HEK293 (cell line): ENCODE data around the gene TMPRSS5.

Experiments used
- CTCF ChIA-PET: fragments of 350-600 bp; formaldehyde crosslinking; extraction: SDS; loops from one replicate; lab custom pipeline; 2021; ENCODE audit warnings: antibody characterized with exemption; lab: Yijun Ruan, JAX
- POLR2A ChIA-PET: fragments of 300-600 bp; formaldehyde crosslinking; extraction: SDS; loops from one replicate; lab custom pipeline; 2020; ENCODE audit warnings: antibody characterized with exemption, inconsistent platforms; lab: Yijun Ruan, JAX
- H3K27ac ChIP-seq: fragments of 200-500 bp; sonication (Bioruptor generic); 2 replicates; pipeline ENCODE4 v1.5.1; 2014; ENCODE audit warnings: low read depth, low read length, control low read depth, inconsistent platforms; ENCODE audit errors: extremely low read depth
- H3K36me3 ChIP-seq, 2 experiments: fragments of 200-500 bp in 1 of 2; sonication (Bioruptor generic) in 1 of 2; 1 replicate in 1 of 2; 2 replicates in 1 of 2; pipeline ENCODE4 v1.5.1; 2014 to 2017; ENCODE audit warnings: inconsistent platforms in 2 of 2, low read length in 2 of 2; ENCODE audit not compliant: control insufficient read depth in 2 of 2, insufficient read depth in 1 of 2
- H3K4me1 ChIP-seq: fragments of 200-500 bp; sonication (Bioruptor generic); 2 replicates; pipeline ENCODE4 v1.5.1; 2014; ENCODE audit warnings: mild to moderate bottlenecking, low read length, inconsistent platforms; ENCODE audit not compliant: control insufficient read depth, insufficient read depth
- H3K4me3 ChIP-seq: 2 replicates; pipeline ENCODE4 v1.5.1; 2011; ENCODE audit warnings: low read depth, mild to moderate bottlenecking, control low read depth, low read length, moderate library complexity
- H3K9me3 ChIP-seq: fragments of 200-500 bp; sonication (Bioruptor generic); 2 replicates; pipeline ENCODE4 v1.5.1; 2014; ENCODE audit warnings: low read depth, low read length, inconsistent platforms; ENCODE audit not compliant: control insufficient read depth, insufficient read depth
- EGR2 ChIP-seq: fragments of 450-650 bp; formaldehyde crosslinking; IDR thresholded peaks from 2 replicates; pipeline ENCODE4 v1.5.1; 2016; ENCODE audit warnings: low read depth, missing biosample characterization, missing genetic modification characterization
- FEZF1 ChIP-seq: fragments of 450-650 bp; formaldehyde crosslinking; IDR thresholded peaks from 2 replicates; pipeline ENCODE4 v1.5.1; 2016; ENCODE audit warnings: missing biosample characterization, missing genetic modification characterization
- KLF9 ChIP-seq: fragments of 450-650 bp; formaldehyde crosslinking; IDR thresholded peaks from 2 replicates; pipeline ENCODE4 v1.5.1; 2016; ENCODE audit warnings: missing biosample characterization, missing genetic modification characterization, low read depth
- OVOL3 ChIP-seq: fragments of 450-650 bp; formaldehyde crosslinking; IDR thresholded peaks from 2 replicates; pipeline ENCODE4 v1.5.1; 2016; ENCODE audit warnings: missing biosample characterization, missing genetic modification characterization
- SCRT2 ChIP-seq: fragments of 450-650 bp; formaldehyde crosslinking; IDR thresholded peaks from 2 replicates; pipeline ENCODE4 v1.5.1; 2016; ENCODE audit warnings: missing biosample characterization, missing genetic modification characterization
- ZBTB17 ChIP-seq: fragments of 450-650 bp; formaldehyde crosslinking; IDR thresholded peaks from 2 replicates; pipeline ENCODE4 v1.5.1; 2016; ENCODE audit warnings: missing biosample characterization, missing genetic modification characterization
- ZIC2 ChIP-seq: fragments of 450-650 bp; formaldehyde crosslinking; IDR thresholded peaks from 2 replicates; pipeline ENCODE4 v1.5.1; 2016; ENCODE audit warnings: missing biosample characterization, missing genetic modification characterization
- ZNF133 ChIP-seq: fragments of 450-650 bp; formaldehyde crosslinking; IDR thresholded peaks from 2 replicates; pipeline ENCODE4 v1.5.1; 2016; ENCODE audit warnings: missing biosample characterization, missing genetic modification characterization
- ZNF184 ChIP-seq: fragments of 450-650 bp; IDR thresholded peaks from 2 replicates; pipeline ENCODE4 v1.5.1; 2018; ENCODE audit warnings: missing biosample characterization, mild to moderate bottlenecking, missing genetic modification characterization
- ZNF670 ChIP-seq: fragments of 450-650 bp; formaldehyde crosslinking; IDR thresholded peaks from 2 replicates; pipeline ENCODE4 v1.5.1; 2016; ENCODE audit warnings: missing biosample characterization, missing genetic modification characterization, low read depth
- ZNF701 ChIP-seq: fragments of 450-650 bp; formaldehyde crosslinking; IDR thresholded peaks from 2 replicates; pipeline ENCODE4 v1.5.1; 2016; ENCODE audit warnings: missing biosample characterization, missing genetic modification characterization
- ZNF747 ChIP-seq: fragments of 450-650 bp; formaldehyde crosslinking; IDR thresholded peaks from 2 replicates; pipeline ENCODE4 v1.5.1; 2016; ENCODE audit warnings: missing biosample characterization, missing genetic modification characterization
- ZNF768 ChIP-seq: fragments of 450-650 bp; formaldehyde crosslinking; IDR thresholded peaks from 2 replicates; pipeline ENCODE4 v1.5.1; 2018; ENCODE audit warnings: missing biosample characterization, mild to moderate bottlenecking, missing genetic modification characterization
- ZNF837 ChIP-seq: fragments of 450-650 bp; formaldehyde crosslinking; IDR thresholded peaks from 2 replicates; pipeline ENCODE4 v1.5.1; 2016; ENCODE audit warnings: missing biosample characterization, missing genetic modification characterization
- ZNF843 ChIP-seq: fragments of 450-650 bp; formaldehyde crosslinking; IDR thresholded peaks from 2 replicates; pipeline ENCODE4 v1.5.1; 2016; ENCODE audit warnings: missing biosample characterization, missing genetic modification characterization
- TF ChIP-seq, protein P1 (sequence below): fragments of 450-650 bp; formaldehyde crosslinking; conservative IDR thresholded peaks from 2 replicates; pipeline ENCODE4 v1.5.1; 2016; ENCODE audit warnings: low read depth, missing biosample characterization, missing genetic modification characterization
- TF ChIP-seq, protein P2 (sequence below): fragments of 450-650 bp; formaldehyde crosslinking; IDR thresholded peaks from 2 replicates; pipeline ENCODE4 v1.5.1; 2016; ENCODE audit warnings: missing biosample characterization, missing genetic modification characterization, borderline replicate concordance
- TF ChIP-seq, protein P3 (sequence below): fragments of 450-650 bp; formaldehyde crosslinking; IDR thresholded peaks from 2 replicates; pipeline ENCODE4 v1.5.1; 2016; ENCODE audit warnings: missing biosample characterization, missing genetic modification characterization
- TF ChIP-seq, protein P4 (sequence below): fragments of 450-650 bp; formaldehyde crosslinking; IDR thresholded peaks from 2 replicates; pipeline ENCODE4 v1.5.1; 2016; ENCODE audit warnings: missing biosample characterization, missing genetic modification characterization

The TMPRSS5 gene

DNA sequence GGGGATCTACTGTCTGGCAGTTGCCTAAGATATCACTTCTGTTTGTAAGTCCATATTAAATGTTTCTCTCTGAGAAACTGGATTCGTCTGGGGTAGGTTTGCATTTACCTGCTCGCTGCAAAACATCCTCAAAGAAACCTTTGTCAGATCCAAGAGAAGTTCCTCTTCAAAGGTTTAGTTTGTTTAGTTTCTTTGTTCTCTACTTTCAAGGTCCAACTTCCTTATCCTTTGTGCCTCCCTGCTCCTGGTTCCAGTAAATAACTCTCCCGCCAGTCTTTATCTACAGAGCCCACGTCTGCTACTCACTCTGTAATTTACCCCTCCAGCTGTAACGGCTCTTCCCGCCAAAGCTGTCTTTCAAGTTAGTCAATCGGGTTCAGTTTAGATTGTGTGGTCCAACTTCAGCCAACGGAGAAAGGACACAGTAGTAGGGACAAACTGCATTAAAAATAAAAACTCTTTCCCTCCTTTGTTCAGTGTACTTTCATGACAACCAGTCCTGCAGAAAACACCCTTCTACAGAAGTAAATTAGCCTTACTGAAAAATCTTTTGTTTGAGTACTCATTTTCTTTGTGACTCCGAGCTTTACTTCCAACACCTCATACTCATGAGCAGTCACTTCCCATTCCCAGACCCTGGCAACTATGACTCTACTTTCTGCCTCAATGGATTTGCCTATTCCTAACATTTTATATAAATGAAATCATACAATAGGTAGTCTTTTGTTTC lies 41.0 kb downstream of the TMPRSS5 start (continued):
- TF ChIP-seq, protein P1, sequence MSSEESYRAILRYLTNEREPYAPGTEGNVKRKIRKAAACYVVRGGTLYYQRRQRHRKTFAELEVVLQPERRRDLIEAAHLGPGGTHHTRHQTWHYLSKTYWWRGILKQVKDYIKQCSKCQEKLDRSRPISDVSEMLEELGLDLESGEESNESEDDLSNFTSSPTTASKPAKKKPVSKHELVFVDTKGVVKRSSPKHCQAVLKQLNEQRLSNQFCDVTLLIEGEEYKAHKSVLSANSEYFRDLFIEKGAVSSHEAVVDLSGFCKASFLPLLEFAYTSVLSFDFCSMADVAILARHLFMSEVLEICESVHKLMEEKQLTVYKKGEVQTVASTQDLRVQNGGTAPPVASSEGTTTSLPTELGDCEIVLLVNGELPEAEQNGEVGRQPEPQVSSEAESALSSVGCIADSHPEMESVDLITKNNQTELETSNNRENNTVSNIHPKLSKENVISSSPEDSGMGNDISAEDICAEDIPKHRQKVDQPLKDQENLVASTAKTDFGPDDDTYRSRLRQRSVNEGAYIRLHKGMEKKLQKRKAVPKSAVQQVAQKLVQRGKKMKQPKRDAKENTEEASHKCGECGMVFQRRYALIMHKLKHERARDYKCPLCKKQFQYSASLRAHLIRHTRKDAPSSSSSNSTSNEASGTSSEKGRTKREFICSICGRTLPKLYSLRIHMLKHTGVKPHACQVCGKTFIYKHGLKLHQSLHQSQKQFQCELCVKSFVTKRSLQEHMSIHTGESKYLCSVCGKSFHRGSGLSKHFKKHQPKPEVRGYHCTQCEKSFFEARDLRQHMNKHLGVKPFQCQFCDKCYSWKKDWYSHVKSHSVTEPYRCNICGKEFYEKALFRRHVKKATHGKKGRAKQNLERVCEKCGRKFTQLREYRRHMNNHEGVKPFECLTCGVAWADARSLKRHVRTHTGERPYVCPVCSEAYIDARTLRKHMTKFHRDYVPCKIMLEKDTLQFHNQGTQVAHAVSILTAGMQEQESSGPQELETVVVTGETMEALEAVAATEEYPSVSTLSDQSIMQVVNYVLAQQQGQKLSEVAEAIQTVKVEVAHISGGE (tag by site-specific recombination): no peak
- TF ChIP-seq FEZF1 (tag by site-specific recombination) (no peak), ZBTB17 (0 out of 2 replicates have a peak, but pooled peaks have one; percentile 20)
- TF ChIP-seq, protein P2, sequence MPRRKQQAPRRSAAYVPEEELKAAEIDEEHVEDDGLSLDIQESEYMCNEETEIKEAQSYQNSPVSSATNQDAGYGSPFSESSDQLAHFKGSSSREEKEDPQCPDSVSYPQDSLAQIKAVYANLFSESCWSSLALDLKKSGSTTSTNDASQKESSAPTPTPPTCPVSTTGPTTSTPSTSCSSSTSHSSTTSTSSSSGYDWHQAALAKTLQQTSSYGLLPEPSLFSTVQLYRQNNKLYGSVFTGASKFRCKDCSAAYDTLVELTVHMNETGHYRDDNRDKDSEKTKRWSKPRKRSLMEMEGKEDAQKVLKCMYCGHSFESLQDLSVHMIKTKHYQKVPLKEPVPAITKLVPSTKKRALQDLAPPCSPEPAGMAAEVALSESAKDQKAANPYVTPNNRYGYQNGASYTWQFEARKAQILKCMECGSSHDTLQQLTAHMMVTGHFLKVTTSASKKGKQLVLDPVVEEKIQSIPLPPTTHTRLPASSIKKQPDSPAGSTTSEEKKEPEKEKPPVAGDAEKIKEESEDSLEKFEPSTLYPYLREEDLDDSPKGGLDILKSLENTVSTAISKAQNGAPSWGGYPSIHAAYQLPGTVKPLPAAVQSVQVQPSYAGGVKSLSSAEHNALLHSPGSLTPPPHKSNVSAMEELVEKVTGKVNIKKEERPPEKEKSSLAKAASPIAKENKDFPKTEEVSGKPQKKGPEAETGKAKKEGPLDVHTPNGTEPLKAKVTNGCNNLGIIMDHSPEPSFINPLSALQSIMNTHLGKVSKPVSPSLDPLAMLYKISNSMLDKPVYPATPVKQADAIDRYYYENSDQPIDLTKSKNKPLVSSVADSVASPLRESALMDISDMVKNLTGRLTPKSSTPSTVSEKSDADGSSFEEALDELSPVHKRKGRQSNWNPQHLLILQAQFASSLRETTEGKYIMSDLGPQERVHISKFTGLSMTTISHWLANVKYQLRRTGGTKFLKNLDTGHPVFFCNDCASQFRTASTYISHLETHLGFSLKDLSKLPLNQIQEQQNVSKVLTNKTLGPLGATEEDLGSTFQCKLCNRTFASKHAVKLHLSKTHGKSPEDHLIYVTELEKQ: no peak

DNA sequence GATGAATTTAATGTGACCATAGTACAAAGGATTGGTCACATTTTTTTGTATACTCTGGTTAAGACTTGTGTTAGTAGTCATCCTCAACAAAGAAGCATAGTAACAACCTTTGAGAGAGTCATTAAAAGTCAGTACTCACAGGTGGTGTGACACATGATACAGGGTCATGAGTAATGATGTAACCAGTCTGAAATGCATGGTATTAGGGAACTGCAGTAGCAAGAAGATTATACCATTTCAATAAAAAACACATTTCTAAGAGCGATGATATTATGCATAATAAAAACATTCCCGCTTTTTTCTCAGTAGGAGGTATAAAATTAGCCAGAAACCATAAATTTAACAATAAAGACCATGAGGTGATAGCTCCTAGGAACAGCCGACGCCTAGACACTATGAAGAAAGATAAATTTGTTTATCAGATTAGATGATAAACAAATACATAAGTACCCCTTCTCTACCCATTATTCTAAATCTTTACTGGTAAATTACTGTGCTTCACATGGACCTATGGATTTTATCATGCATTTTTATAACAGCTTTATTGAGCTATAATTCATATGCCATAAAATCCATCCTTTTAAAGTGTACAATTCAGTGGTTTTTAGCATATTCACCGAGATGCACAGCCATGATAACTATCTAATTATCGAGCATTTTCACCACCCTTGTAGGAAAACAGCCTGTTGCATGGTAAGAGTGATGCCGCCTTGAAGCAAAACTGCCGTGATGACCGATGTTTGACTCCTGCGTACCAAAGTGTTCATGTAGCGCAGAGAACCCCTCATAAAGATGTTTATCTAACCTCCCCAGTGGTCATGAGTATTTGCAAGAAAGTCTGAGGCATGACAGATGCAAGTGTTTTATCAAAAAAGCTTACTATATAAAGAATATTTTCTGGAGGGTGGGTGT lies 41.8 kb downstream of the TMPRSS5 start:
- H3K9me3 ChIP-seq: no peaks in the 10 kb centered on the region
- no peaks in the 10 kb centered on the region for H3K36me3 ChIP-seq
- peak overlapping the region; percentile 37 for H3K27ac ChIP-seq
- H3K4me3 ChIP-seq: peak overlapping the region; percentile 7; the same call in 1 of the 2 replicates
- ChIA-PET POLR2A (interaction anchor here (0.8 kb wide), 1 partner anchor 12 kb away, joined by 3 read pairs; no protein-coding TSS in a partner anchor), CTCF (interaction anchor here (0.7 to 1.4 kb wide), 2 partner anchors 26 to 66 kb away, joined by 3 read pairs; no protein-coding TSS in a partner anchor)
- H3K4me1 ChIP-seq: no peaks in the 10 kb centered on the region; the same call in 1 of the 2 replicates
- TF ChIP-seq, protein P3, sequence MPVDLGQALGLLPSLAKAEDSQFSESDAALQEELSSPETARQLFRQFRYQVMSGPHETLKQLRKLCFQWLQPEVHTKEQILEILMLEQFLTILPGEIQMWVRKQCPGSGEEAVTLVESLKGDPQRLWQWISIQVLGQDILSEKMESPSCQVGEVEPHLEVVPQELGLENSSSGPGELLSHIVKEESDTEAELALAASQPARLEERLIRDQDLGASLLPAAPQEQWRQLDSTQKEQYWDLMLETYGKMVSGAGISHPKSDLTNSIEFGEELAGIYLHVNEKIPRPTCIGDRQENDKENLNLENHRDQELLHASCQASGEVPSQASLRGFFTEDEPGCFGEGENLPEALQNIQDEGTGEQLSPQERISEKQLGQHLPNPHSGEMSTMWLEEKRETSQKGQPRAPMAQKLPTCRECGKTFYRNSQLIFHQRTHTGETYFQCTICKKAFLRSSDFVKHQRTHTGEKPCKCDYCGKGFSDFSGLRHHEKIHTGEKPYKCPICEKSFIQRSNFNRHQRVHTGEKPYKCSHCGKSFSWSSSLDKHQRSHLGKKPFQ (tag by site-specific recombination): no peak
- TF ChIP-seq ZNF670 (no peak), ZNF184 (tag by site-specific recombination) (no peak), ZBTB17 (peak; percentile 56), KLF9 (tag by site-specific recombination) (no peak), ZNF701 (tag by site-specific recombination) (no peak), ZIC2 (0 out of 2 replicates have a peak, but pooled peaks have one; percentile 12), ZNF133 (tag by site-specific recombination) (no peak), OVOL3 (tag by site-specific recombination) (no peak), SCRT2 (peak; percentile 92), ZNF747 (tag by site-specific recombination) (no peak), ZNF768 (no peak), ZNF837 (no peak), EGR2 (no peak), ZNF843 (tag by site-specific recombination) (peak; percentile 46; the same call in 1 of the 2 replicates)
- TF ChIP-seq, protein P4, sequence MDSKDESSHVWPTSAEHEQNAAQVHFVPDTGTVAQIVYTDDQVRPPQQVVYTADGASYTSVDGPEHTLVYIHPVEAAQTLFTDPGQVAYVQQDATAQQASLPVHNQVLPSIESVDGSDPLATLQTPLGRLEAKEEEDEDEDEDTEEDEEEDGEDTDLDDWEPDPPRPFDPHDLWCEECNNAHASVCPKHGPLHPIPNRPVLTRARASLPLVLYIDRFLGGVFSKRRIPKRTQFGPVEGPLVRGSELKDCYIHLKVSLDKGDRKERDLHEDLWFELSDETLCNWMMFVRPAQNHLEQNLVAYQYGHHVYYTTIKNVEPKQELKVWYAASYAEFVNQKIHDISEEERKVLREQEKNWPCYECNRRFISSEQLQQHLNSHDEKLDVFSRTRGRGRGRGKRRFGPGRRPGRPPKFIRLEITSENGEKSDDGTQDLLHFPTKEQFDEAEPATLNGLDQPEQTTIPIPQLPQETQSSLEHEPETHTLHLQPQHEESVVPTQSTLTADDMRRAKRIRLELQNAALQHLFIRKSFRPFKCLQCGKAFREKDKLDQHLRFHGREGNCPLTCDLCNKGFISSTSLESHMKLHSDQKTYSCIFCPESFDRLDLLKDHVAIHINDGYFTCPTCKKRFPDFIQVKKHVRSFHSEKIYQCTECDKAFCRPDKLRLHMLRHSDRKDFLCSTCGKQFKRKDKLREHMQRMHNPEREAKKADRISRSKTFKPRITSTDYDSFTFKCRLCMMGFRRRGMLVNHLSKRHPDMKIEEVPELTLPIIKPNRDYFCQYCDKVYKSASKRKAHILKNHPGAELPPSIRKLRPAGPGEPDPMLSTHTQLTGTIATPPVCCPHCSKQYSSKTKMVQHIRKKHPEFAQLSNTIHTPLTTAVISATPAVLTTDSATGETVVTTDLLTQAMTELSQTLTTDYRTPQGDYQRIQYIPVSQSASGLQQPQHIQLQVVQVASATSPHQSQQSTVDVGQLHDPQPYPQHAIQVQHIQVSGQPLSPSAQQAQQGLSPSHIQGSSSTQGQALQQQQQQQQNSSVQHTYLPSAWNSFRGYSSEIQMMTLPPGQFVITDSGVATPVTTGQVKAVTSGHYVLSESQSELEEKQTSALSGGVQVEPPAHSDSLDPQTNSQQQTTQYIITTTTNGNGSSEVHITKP (tag by site-specific recombination): peak; percentile 70
